OCI-M2 (cell line): ENCODE data around the gene OSR1.

Source experiments
- DNase-seq: peaks from one replicate; lab custom pipeline; 2025; ENCODE audit not compliant: unreplicated experiment; lab: John Stamatoyannopoulos, UW

The OSR1 gene

DNA sequence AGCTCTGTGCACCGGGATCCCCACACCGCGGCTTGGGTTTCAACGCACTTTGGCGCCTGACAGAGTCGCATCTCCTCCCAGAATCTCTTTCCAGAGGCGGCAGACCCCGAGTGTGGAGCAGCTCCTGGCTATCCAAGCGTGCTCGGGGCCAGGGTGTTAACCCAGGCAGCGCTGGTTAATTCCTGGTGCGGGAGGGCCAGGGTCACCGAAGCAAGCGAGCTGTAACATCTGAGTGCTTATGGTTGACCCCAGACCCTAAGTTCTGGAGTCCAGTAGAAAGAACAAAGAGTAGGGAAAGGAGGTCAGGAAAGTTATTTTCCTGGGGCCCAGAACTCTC lies 566 bp upstream of the OSR1 start:
- no peak for DNase-seq

DNA sequence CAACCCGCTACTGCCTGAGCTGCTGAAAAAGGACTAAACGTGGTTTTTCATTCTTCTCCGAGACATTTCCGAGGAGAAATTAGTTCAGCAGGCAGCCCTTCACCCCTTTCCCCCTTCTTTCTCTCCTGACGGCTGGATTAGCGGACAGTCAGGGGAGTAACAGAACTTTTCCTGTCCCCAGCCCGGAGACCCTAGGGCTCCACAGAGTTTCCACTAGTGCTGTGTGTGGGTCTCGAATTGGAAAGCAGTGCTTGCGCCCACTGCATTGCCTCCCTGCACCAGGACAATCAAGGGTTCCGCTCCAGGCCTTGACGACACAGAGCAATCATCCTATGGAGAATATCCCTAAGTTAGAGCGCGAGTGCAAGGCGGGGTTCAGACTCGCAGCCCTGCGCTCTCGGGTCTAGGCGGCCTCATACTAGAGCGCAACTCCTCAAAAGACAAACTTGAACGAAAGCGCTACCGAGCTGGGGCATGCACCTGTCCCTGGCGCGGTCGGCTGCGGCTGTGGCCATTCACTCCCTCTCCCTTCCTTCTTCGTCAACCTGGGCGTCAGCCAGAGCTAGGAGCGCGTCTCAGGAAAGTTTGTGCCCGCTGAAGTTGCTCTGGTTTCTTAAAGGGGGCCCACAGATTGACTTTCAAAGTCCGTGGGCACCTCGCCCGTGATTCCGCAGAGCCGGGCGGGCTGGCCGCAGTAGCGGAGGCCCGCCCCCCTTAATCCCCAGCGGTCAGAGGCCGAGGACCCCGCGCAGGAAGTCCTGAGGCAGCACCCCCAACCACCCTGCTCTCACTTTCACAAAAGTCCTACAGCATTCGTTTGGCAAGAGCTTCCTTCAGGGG lies 801 bp downstream of the OSR1 start:
- DNase-seq: no peak

DNA sequence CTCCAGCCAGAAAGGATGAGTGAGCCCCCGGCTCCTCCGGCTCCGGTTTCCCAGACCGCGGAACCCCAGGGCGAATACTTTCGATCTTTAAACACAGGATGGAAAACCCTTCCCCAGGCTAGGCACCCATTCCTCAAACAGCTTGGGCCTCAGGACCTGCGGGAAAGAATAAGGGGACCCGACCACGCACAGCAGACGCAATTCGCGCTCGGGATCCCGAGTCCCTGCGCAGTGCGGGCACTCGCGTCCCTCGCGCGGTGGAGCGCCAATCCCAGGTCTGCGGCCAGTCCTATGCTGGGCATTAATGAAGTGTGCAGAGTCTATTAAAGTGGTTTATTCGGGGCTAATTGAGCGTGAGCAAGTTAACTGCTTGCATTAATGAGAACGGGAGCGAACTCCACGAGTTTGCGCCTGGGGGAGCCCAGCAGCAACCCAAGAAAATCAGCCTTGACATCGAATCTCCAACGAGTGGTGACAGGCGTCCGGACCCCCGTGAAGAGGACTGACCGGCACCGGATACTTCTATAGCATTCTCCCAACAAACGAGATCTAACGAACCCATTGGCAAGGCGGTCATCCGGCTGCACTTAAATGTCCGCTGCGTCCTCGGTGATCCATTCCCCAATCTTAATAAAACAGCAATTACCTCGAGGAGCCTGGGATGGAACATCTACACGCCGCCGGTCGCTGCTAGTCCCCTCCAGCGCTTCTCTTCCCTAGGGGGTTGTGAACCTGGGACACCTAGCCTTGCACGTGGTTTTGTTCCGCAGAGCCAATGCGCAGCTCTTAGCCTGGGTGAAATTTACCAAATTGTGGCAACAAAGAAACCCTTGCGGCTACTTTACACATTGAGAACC lies 1.6 kb downstream of the OSR1 start:
- no peak for DNase-seq

DNA sequence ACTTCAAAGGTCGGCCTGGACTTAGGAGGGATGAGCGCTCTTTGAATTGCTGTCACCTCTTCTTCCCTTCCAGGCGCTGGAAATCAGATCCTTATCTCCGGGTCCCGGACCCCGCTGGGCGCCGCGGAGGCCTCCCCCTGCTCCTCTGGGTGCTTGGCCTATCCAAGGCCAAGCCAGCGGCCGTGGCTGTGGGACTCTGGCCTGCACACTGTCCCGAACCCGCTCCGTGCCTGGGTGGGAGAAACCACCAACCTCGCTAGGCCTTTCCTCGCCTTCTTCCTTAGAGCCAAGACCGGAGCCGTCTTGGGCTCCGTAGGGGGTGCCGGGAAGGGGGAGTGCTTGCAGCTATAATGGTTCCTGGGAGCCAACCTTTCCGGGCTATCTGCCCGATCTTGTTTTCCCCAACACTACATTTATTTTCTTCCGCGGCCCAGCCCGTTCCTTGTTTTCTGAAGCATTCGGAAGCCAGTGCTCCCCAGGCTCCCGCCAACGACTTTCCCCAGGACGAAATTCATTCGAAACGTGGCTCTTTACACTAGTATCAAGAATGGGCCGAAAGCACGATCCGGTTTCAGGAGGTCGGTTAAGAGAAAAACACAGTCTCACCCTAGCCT lies 2.4 kb downstream of the OSR1 start:
- no peak for DNase-seq

DNA sequence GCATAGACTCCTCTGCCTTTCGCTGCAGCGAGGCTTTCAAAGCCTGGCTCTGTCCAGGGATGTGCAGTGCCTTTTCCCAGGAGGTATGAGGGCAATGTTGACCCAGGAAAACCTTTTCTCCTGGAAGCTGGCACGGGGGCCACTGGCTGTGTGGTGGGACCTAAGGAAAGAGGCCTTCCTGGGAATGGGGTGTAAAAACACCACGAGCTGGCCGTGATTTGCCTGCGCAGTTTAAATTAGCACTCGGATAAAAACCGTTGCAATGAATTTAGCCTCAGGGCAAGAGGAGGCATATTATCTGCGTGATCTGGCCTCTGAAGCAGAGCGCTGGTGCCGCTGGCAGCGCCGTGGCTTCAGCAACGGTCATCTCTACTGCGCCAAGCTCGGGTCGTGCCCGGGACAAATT lies 3.0 kb downstream of the OSR1 start:
- no peak for DNase-seq

DNA sequence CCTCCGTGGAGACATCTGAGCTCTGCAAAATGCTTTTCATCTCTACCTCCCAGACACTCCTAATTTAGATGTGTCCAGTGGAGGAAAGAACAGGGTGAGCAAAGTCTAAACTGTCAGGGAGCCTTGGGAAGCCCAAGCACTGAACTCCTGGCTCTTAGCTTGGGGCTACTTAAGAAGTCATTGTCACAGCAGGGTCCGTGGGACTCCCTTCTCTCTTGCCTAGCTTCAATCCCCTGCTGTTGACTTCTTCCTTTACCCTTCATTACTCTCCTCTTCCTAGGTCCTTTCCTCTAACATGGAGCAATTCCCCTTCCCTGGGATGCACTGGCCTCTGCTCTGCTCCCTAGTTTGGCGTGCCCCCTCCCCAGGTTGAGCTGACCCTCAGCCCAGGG lies 3.4 kb downstream of the OSR1 start:
- no peak for DNase-seq

DNA sequence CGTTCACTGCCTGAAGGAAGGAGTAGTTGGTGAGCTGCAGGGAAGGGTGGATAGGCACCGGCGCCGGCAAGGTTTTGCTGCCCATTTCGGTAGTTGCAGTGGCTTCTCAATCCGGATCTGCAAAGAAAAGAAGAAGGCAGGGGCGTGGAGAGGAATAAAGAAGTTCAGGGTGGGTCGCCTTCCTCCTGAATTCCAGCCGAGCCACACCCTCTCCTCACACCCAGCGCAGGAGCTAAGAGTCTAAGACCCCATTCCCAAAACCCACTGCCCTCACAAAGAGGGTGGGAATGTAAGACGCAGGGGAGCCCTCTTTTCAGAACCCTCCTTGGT lies 4.7 kb downstream of the OSR1 start:
- no peak for DNase-seq

DNA sequence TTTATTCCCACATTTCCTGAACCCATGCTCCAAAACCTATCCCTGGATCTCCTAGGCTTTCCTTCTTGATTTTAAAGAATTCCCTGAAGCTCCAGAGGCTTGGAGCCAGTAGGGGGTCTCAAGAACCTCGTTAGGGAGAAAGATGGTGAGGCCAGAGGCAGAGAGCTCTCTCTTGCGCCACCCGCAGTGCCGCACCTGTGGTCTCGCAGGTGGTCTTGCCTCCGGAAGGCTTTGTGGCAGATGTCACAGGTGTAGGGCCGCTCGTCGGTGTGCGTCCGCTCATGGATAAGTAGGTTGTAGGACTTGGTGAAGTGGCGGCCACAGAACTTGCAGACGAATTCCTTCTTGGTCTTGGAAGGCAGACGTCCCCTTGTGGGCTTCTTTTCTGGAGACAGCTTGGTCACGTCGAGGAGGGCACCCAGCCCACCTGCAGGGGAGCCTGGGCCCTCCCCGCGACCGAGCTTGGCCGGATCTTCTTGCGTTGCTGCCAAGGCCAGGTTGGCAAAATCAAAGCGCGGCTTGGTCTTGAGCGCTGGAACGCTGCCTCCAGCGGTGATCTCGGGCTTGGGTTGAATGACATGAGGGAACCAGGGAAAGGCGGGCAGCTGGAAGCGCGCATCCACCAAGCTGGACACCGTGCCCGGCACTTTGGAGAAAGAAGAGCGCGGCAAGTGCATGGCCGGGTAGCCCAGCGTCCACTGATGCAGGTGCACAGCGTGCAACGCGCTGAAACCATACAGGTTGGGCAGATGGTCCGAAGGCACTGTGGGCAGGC lies 5.3 kb downstream of the OSR1 start:
- no peak for DNase-seq

DNA sequence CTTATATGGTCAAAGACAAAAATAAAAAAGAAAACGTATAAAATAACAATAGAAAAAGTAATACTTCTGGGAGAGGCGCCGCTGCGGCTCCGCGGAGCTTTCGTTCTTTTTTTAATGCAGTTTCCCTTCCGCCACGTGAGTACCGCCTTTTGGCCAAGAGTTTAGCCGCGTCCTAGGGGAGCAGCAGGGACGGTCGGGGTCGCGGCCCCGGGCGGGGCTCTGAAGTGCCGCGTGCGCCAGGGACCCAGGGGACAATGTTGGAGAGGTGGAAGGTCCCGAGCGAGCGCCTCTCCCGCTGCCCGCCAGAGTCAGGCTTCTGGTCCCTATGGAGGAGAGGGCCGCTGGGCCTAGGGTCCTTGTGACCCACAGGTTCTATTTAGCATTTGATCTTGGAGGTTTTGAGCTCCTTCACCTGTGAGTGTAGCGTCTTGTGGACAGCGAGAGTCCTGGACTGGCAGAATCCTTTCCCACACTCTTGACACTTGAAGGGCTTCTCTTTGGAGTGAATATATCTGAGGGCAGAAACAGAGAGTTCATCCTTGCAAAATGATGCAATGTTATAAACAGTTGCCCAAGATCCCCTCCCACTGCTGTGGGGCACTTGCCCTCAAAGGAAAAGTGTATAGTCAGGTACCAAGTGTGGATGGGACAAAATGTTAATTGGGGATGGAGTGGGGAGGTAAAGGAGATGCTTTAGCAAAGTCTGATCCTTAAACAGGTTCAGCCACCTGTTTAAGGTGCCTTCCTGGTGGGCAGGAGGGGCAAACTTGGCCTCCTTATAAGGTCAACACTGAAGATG lies 6.3 kb downstream of the OSR1 start:
- no peak for DNase-seq

DNA sequence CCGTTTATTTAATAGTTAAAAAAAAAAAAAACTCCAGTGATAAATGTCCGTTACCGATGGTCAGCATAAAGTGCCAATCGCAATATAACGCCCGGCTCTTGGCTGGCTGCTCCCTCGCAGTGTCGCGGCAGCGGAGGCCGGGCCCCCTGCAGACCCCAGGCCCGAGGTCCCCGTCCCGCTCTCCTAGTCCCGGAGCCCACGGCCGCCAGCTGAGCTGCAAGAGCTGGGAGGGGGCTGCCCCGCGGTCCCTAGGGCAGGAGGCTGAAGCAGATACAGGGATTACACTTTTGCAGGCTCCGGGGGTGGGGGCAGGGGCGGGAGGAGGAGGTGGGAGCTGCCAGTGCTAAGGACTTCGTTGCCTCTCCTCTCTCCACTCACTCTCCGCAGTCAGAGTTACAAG lies 6.9 kb downstream of the OSR1 start:
- DNase-seq: no peak

DNA sequence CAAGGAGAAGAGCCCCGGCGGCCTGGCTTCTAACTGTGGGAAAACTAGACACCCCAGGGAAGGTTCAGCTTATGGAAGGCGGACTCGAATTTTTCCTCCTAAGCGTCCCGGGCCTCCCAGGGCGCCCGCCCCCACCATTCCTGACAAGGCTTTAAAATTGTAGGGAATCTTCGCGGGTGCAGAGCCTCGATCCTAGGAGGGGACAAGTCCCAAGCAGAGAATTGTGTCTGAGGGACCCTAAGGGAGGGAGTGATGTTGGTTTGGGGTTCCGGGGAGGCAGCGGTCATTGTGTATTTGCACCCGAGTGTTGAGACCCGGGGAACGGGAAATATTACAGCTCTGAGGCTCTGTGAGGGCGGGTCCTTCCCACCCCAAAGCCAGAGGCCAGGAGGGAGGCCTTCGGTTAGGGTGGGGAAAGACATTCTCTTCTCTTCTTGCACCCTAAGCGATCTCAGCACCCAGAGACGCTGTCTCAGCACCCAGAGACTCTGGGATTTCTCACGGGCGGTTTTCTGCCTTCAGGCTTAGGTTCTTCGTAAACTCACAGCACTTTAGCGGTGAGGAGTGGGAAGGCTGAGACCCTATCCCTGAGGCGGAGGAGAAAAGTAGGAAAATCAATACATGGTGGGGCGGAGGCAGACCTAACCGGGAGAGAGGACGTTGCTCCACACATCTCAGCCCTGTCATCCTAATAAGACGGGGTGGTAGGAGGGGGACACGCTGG lies 7.6 kb downstream of the OSR1 start:
- no peak for DNase-seq

DNA sequence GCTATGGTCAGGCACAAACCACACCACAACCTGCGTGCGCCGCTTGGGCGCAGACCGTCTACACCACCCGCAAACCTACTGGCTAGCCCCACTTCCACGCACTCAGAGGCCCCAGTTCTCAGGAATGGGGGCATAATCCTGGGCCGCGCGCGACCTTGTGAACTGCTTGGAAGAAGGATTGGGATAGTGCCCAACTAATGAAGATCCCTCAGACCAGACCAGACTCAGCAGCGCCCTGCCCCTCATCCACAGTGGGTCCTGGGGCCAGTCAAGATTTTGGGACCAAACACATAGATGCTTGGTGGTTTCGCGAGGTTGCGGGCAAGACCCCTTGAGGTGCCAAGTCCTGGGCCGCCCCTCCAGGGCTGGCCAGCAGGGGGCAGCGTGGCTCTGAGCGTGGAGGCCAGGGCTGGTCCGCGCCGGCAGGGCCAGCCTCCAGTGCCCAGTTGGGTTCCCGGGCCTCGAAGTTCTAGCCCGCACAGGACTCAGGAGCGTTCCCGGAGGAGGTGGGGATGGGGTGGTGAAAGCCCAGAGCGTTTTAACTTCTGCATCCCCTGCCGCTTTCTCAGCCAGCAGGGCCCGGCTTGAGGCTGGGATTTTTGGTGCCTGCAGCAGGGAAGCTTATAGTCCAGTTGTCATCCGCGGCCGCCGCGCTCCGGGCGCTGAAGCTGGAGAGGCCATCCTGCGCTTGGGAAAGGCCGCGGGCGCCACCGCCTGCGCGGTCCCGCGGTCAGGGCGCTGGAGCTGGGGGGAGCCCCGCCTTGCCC lies 8.3 kb downstream of the OSR1 start:
- no peak for DNase-seq

DNA sequence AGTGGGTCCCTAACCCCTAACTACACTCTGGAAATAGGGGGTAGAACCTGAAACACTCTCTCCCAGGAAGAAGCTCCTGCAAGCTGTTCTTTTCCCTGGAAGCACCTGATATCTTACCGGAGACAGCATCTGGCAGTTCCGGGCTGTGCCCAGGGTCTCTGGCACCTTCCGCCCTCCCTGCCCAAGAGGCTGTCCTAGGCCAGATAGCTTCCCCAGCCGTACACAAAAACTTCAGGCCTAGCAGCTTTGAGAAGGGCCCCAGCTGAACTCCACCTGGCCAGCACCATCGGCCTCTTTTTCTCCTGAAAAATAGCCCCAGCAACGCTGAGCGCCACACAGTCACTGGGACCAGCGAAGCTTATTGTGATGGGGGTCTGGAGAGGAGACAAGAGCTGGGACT lies 9.7 kb downstream of the OSR1 start:
- DNase-seq: no peak

DNA sequence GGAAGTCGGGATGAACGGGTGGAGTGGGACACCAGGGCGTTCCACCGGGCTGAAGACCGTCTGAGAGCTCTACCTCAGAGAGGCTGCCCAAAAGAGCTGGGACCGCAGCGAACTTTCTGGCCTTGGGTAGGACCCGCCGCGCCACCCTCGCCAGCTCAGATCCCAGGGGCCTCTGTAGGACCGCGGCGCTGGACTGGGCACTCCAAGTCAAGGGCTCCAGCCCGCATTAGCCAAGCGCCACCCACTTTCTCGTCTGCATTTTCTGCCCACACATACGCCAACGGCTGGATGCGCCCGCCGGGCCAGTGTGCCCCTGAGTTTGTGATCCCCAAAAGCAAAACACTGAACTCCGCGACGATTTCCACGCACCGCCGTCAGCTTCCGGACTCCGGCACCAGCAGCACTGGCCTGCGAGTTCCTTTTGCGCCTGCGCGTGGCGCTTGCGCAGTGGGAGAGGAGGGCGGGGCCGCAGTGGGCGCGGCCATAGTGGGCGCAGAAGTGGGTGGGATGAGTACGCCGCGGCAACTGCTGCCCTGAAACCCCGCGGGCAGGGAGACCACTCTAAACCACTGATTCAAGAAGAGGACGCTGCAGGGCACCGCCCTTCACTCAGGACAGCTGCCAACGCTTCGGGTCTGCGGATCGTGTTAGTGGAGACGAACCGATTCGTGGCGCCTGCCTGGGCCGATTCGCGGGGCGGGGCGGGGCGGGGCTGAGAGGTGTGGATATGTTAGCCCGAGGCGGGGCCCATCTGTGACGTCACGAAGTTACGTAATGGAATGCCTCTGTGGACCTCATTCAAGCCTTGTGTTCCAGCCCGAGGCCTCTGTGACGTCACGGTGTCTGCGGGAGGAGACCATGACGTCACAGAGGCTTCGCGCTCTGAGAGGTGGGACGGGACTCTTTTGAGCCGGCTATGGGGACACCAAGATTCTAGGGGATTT lies 10.5 kb downstream of the OSR1 start:
- DNase-seq: no peak

DNA sequence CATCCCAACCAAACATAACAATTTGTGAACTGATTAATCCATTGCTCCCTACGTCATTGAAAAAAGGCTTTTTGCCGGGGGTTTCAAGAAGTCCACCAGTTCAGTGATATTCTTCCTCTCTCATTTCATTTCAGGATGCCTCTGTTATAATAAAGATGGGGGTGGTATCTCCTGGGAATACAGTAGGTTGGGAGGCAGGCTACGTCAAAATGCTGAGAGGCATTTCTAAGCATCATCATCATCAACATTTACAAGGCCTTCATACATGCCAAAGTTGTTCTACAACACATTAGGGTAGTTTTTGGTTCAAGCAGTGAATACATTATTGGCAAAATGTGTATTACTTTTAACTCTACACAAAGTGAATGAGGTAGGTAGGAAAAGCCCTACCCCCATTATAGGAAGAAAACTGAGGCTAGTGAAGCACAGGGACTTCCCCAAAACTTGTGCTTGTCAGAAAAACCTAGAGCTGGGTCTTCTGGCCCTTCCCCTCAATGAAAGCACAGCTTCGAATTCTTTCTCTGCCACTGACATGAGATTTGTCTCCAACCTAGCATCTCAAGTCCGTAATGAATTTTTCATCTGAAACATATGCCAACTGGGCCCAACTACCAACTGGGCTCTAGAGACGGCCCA lies 11.3 kb downstream of the OSR1 start:
- DNase-seq: no peak

DNA sequence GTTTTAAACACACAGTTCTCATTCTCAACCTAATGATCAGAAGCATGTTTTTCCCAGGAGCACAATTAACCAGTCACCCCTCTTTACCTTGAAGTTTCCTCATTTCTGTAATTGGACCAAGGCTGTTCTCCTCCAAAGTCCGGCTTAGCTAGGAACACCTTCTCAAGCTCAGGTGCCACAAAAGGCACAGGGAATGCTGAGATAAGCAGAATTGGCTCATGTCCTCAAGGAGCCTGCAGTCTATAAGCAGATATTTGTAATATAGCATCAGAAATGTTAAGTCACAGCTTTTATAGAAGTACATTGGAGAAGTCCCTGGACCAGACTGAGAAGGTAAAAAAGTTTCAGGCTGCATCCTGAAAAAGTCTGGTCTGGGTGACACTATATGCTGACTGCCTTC lies 20.7 kb downstream of the OSR1 start:
- DNase-seq: no peak

DNA sequence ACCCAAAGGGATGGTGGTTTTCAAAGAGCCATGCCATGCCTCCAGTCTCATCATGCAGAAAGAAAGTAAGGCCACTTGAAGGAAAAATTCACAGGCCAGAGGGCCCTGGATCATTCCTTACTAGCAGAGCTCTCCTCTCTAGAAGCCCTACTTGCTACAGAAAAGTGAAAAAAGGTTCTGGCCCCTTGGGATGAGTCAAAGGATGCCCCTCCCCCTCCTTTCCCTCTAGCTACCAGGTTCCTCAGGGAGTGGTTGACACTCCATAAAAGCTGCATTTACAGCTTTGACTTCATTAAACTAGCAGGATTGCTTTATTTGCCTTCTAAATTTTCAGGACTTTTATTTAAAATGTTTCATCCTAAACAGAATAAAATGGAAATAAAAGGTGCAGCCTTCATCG lies 21.2 kb downstream of the OSR1 start:
- no peak for DNase-seq

DNA sequence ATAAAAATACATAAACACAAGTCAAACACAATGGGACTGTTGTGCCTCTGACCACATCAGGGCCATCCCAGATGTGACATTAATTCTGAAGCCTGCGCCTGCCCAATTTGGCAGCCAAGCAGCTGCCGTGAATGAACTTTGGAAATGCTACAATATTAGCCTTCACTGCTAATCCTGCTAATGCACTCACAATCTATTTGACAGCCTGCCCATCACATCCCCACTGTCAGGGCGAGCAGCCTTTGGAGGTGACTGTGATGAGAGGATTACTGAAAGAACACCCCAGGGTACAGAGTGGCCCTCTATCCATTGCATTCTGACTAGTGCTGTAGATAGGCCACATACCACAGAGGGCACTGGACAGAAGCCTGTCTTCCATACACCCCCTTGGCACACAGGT lies 21.6 kb downstream of the OSR1 start:
- DNase-seq: no peak
